Right lobe of liver (tissue), 6 donors: Measurements from ENCODE around the gene ALDH2. TPM values are rescaled to one million over a fixed set of nuclear protein-coding genes. Genes with fewer than 3 reads are reported as not detected.

Source experiments
- ATAC-seq, 4 donors: fragments of 200-7000 bp; cut with Tn5 transposase; one replicate each; pipeline ENCODE4 v1.9.1; 2020; ENCODE audit warnings: mild to moderate bottlenecking in 4 of 4, moderate library complexity in 4 of 4
- DNase-seq, 3 donors: peaks; one replicate each; pipeline ENCODE4 v3.0.0-alpha.2; 2020
- H3K27ac ChIP-seq, 3 donors: fragments of 200-600 bp; one replicate each; pipeline ENCODE4 v1.8.0; 2022
- H3K27me3 ChIP-seq, 2 donors: fragments of 200-600 bp; one replicate each; pipeline ENCODE4 v1.8.0; 2022
- H3K36me3 ChIP-seq, 4 donors: fragments of 200-600 bp; sonication (generic) in 1 of 4; one replicate each; pipeline versions ENCODE4 v1.5.1 to v1.8.0; 2017 to 2022; ENCODE audit warnings: control low read depth in 1 of 4
- H3K4me1 ChIP-seq, 4 donors: fragments of 200-600 bp; sonication (generic) in 1 of 4; one replicate each; pipeline versions ENCODE4 v1.5.1 to v1.8.0; 2017 to 2022; ENCODE audit warnings: control low read depth in 1 of 4
- H3K4me3 ChIP-seq, 3 donors: fragments of 200-600 bp; one replicate each; pipeline ENCODE4 v1.8.0; 2022
- H3K9me3 ChIP-seq, 4 donors: fragments of 200-600 bp; sonication (generic) in 1 of 4; one replicate each; pipeline versions ENCODE4 v1.5.1 to v1.8.0; 2017 to 2022; ENCODE audit warnings: control low read depth in 1 of 4
- CTCF ChIP-seq, 4 donors: fragments of 200-600 bp in 3 of 4; fragments of 450-650 bp in 1 of 4; IDR thresholded peaks; one replicate each; pipeline versions ENCODE4 v1.5.1 to v1.8.0; 2016 to 2022; ENCODE audit warnings: antibody characterized with exemption in 4 of 4, mild to moderate bottlenecking in 2 of 4
- POLR2A ChIP-seq: fragments of 450-650 bp; IDR thresholded peaks from one replicate; pipeline ENCODE4 v1.6.1; 2017; ENCODE audit warnings: antibody characterized with exemption, mild to moderate bottlenecking
- WGBS: methylation state at CpG from one replicate; pipeline ENCODE4 v1.1.6; 2018; ENCODE audit warnings: low coverage, low lambda C conversion rate; ENCODE audit not compliant: insufficient coverage; ENCODE audit errors: missing lambda C conversion rate; 5-methylcytosine and 5-hydroxymethylcytosine counted together
- intact Hi-C, 2 donors: fragments of 100-400 bp; cut with DNase I; formaldehyde crosslinking; loops; one replicate each; pipeline versions ENCODE4 v1.11.2 to v1.14.1; 2022
- total RNA-seq, 6 experiments: library from RNA; depleted of rRNA in 2 of 6; stranded (reverse); fragments of >200 nt in 2 of 6; fragmentation: NEBNext Ultra II Directional in 3 of 6; extraction: Animal tissue kit (Norgen Biotek cat#: 25700) in 3 of 6; gene quantifications; one replicate each; pipeline versions ENCODE4 v1.1.0 to v1.2.4, GENCODE V29; 2016 to 2023
- donor health status: DM: no; HTN: yes; CAD: no.
- donor health status: DM: no; HTN: no; CAD: no.
- donor health status: DM: no; HTN: no; CAD: no.
- donor health status: DM: no; HTN: yes; CAD: no.
- donor health status: DM: no; HTN: yes; CAD: no.

Gene ALDH2
- total RNA-seq, 6 experiments from 2014 or later: 287 to 1,060 (median 749) TPM

DNA sequence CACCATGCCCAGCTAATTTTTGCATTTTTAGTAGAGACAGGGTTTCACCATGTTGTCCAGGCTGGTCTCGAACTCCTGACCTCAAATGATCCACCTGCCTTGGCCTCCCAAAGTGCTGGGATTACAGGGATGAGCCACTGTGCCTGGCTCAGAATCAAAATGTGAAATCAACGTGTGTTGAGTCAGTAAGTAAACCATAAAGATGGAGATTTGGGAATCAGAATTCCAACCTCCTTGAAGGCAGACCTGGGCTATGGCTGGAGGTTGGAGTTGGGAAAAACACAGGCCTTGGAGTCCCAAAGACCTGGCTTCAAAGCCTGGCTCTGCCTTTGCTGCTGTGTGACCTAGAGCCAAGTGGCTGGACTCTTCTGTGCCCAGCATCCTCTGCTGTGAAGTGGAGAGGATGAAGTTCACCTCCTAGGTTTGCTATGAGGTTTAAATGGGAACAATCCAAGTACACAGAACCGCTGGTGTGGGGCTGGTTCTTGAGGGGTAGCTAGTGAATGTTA lies 10.2 kb downstream of the ALDH2 start:
- Histone ChIP-seq H3K4me1 (peaks cover 0 to 90% (median 53%) of the 10 kb centered on the region in 4 donors), H3K4me3 (peak overlapping the region in 1 of 3 donors; percentile 4), H3K36me3 (peaks cover 0 to 16% (median 2%) of the 10 kb centered on the region in 4 donors), H3K9me3 (no peaks in the 10 kb centered on the region), H3K27ac (peak overlapping the region; percentile 89 to 97 (median 94)), H3K27me3 (no peaks in the 10 kb centered on the region)
- no peak for TF ChIP-seq CTCF (IDR thresholded peaks at IDR 0.05)
- TF ChIP-seq POLR2A: no peak
- ATAC-seq (peak in 1 of 4 donors; percentile 2), DNase-seq (no peak)
- intact Hi-C loops: no loop called here
- 14% methylated on average over 3 of the region's 3 CpGs for WGBS

- no peaks in the 10 kb centered on the region for H3K27me3 ChIP-seq
- WGBS: 0% methylated on average over 6 of the region's 16 CpGs
- H3K36me3 ChIP-seq: peaks cover 0 to 21% (median 4%) of the 10 kb centered on the region in 4 donors
- TF ChIP-seq CTCF (IDR thresholded peaks at IDR 0.05) (no peak), POLR2A (peak; percentile 35)
- ATAC-seq: peak; percentile 52 to 68 (median 60)
- peak overlapping the region; percentile 89 to 97 (median 94) for H3K27ac ChIP-seq
- H3K4me3 ChIP-seq: peak overlapping the region in 1 of 3 donors; percentile 24
- DNase-seq: peak; percentile 71 to 90 (median 86)
- peaks cover 0 to 91% (median 51%) of the 10 kb centered on the region in 4 donors for H3K4me1 ChIP-seq
- intact Hi-C loops: no loop called here
- H3K9me3 ChIP-seq: no peaks in the 10 kb centered on the region
Measured at GRCh38 chr12:111777345-111778045, 10.8 kb downstream of the ALDH2 start.

DNA sequence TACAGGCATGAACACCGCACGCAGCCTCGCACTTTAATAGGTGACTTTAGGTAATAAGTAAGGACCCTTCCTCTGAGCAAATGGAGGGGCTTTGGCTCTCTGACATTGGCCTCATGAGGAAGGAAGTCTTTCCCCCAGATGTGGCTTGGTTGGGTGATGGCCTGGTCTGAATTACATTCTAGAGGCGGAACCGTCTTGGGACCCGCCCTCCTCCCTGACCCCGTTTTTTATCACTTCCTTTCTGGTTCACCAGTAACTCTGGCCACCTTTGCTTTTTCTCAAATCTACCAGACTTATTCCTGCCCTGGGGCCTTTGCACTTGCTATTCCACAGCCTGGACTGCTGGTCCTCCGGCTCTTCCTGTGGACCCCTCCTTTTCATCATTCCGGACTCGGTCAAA lies 13.4 kb downstream of the ALDH2 start:
- peaks cover 0 to 90% (median 48%) of the 10 kb centered on the region in 4 donors for H3K4me1 ChIP-seq
- TF ChIP-seq POLR2A: no peak
- no peak for TF ChIP-seq CTCF (IDR thresholded peaks at IDR 0.05)
- WGBS: no CpG with 5 or more reads among the region's 10 CpGs

DNA sequence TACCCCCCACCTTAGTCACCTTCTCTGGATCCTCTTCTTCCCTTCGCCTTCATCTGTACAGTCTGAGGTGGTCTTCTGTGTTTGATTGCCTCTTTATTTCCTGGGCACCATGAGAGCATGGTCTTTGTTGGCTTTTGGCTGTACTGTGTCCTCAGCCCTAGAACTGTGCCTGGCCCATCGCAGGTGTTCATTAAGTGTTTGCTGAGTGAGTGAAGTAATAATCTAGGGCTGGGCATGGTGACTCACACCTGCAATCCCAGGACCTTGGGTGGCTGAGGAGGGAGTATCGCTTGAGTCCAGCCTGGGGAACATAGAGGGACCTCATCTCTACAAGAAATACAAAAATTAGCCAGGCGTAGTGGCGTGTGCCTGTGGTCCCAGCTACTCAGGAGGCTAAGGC lies 13.9 kb downstream of the ALDH2 start:
- DNase-seq (no peak), ATAC-seq (peak in 1 of 4 donors; percentile 17)
- intact Hi-C loops: no loop called here
- peaks cover 0 to 92% (median 48%) of the 10 kb centered on the region in 4 donors for H3K4me1 ChIP-seq
- peaks cover 0 to 52% (median 20%) of the 10 kb centered on the region in 4 donors for H3K36me3 ChIP-seq
- whole genome bisulfite sequencing: 71% methylated on average over 5 of the region's 5 CpGs
- no peaks in the 10 kb centered on the region for H3K9me3 ChIP-seq
- H3K27me3 ChIP-seq: no peaks in the 10 kb centered on the region
- no peak overlapping the region for H3K4me3 ChIP-seq
- H3K27ac ChIP-seq: no peak overlapping the region
- no peak for TF ChIP-seq POLR2A
- no peak for TF ChIP-seq CTCF (IDR thresholded peaks at IDR 0.05)

More for the DNA sequence above, 13.4 kb downstream of the ALDH2 start:
- no peak for DNase-seq
- H3K27ac ChIP-seq: no peak overlapping the region
- no peak overlapping the region for H3K4me3 ChIP-seq
- intact Hi-C loops: no loop called here
- no peaks in the 10 kb centered on the region for H3K27me3 ChIP-seq
- H3K9me3 ChIP-seq: no peaks in the 10 kb centered on the region
- H3K36me3 ChIP-seq: peaks cover 0 to 48% (median 18%) of the 10 kb centered on the region in 4 donors
- no peak for ATAC-seq
